ENCODE results near the gene PPP3R1. TPM values are rescaled to one million over a fixed set of nuclear protein-coding genes. Genes with fewer than 3 reads are reported as not detected.

The PPP3R1 gene
- total and polyA plus RNA-seq, 9 of the 15 experiments (the other 6 are each of a cell fraction or from before 2014, with no cell fraction given) = 3.7 to 70.0 (median 24.8) TPM

GRCh38 chr2:68157402-68158133, 94.8 kb downstream of the PPP3R1 start, which contains the start of gene PNO1 (continued):
- peak in 1 of 2 experiments; percentile 83; a peak in 2 of 4 replicates for TF ChIP-seq ZNF639 (CRISPR knock-in tag; conservative IDR thresholded peaks at IDR 0.05 in 1 of 2, IDR thresholded peaks at IDR 0.05 in 1 of 2)
- no peak for TF ChIP-seq KDM2B (CRISPR knock-in tag; IDR thresholded peaks at IDR 0.05)
- TF ChIP-seq MAZ (CRISPR knock-in tag; conservative IDR thresholded peaks at IDR 0.05 in 1 of 2, IDR thresholded peaks at IDR 0.05 in 1 of 2) = peak; percentile 86 to 93
- TF ChIP-seq CSDE1 (IDR thresholded peaks at IDR 0.05) = no peak; a peak in 1 of 4 replicates
- 0 out of 4 replicates have a peak, but pooled peaks of 1 of the 2 experiments have one; percentile 75 for TF ChIP-seq ARNT (IDR thresholded peaks at IDR 0.05)
- TF ChIP-seq PURB (CRISPR knock-in tag; IDR thresholded peaks at IDR 0.05; ENCODE audit: low read depth) = no peak
- peak in 1 of 2 experiments; percentile 50; a peak in 2 of 4 replicates for TF ChIP-seq RCOR1 (IDR thresholded peaks at IDR 0.05; ENCODE audit: borderline replicate concordance in 1 of 2, low read depth in 2 of 2, low read length in 2 of 2)
- no peak for TF ChIP-seq ZNF830 (CRISPR knock-in tag; IDR thresholded peaks at IDR 0.05)
- TF ChIP-seq ZNF263 (CRISPR knock-in tag; IDR thresholded peaks at IDR 0.05; ENCODE audit: borderline replicate concordance) = no peak
- TF ChIP-seq ZSCAN29 (IDR thresholded peaks at IDR 0.05) = no peak
- TF ChIP-seq ZNF41 (CRISPR knock-in tag; conservative IDR thresholded peaks at IDR 0.05) = no peak; the same call in 1 of the 2 replicates
- no peak for TF ChIP-seq ZNF780A (CRISPR knock-in tag; IDR thresholded peaks at IDR 0.05)
- TF ChIP-seq VEZF1 (CRISPR knock-in tag; IDR thresholded peaks at IDR 0.05) = peak; percentile 97
- TF ChIP-seq NRF1 (conservative IDR thresholded peaks at IDR 0.05 in 1 of 2, IDR thresholded peaks at IDR 0.05 in 1 of 2) = peak; percentile 93 to 94
- peak; percentile 69 for TF ChIP-seq HCFC1 (IDR thresholded peaks at IDR 0.05; ENCODE audit: low read depth, low read length)
- no peak for TF ChIP-seq GABPB2 (CRISPR knock-in tag; conservative IDR thresholded peaks at IDR 0.05)
- TF ChIP-seq ZNF277 (CRISPR knock-in tag; IDR thresholded peaks at IDR 0.05; ENCODE audit: borderline replicate concordance) = no peak
- peak; percentile 81 for TF ChIP-seq ZZZ3 (IDR thresholded peaks at IDR 0.05)
- TF ChIP-seq ZBTB26 (CRISPR knock-in tag; IDR thresholded peaks at IDR 0.05) = 0 out of 2 replicates have a peak, but pooled peaks have one; percentile 56
- TF ChIP-seq ZNF696 (CRISPR knock-in tag; conservative IDR thresholded peaks at IDR 0.05) = no peak
- TF ChIP-seq MIER1 (IDR thresholded peaks at IDR 0.05; ENCODE audit: low read depth) = peak; percentile 48; the same call in 1 of the 2 replicates
- peak; percentile 88 for TF ChIP-seq POLR2G (IDR thresholded peaks at IDR 0.05; ENCODE audit: low read depth, low read length)

Measured in K562 (cell line).